ENCODE data around the gene CYBRD1.

GRCh38 chr2:171547720-171548119, 25.4 kb downstream of the CYBRD1 start:
- TF ChIP-seq BACH2 (CRISPR knock-in tag; IDR thresholded peaks at IDR 0.05; ENCODE audit: borderline replicate concordance), result no peak
- TF ChIP-seq RARB (CRISPR knock-in tag; IDR thresholded peaks at IDR 0.05), result no peak
- TF ChIP-seq PATZ1 (CRISPR knock-in tag; IDR thresholded peaks at IDR 0.05; ENCODE audit: borderline replicate concordance), result no peak
- TF ChIP-seq PPARA (CRISPR knock-in tag; IDR thresholded peaks at IDR 0.05; ENCODE audit: borderline replicate concordance), result no peak
- no peak for TF ChIP-seq ZNF8 (CRISPR knock-in tag; IDR thresholded peaks at IDR 0.05)
- TF ChIP-seq OSR1 (CRISPR knock-in tag; IDR thresholded peaks at IDR 0.05), result no peak

Data from SK-N-SH treated with all-trans-retinoic acid at 6 μM for 48 hours (cell line).